ENCODE data around the gene PPL.

PPL gene

GRCh38 chr16:4866586-4866985 lies 70.4 kb downstream of the PPL start:
- H3K9ac ChIP-seq (ENCODE audit: insufficient read length): no peak overlapping the region
- no peaks in the 10 kb centered on the region for H3K9me3 ChIP-seq (ENCODE audit: low read depth, low read length)
- DNase-seq (ENCODE audit: low read depth, low spot score): no peak
- TF ChIP-seq EZH2 (IDR thresholded peaks at IDR 0.05): no peak
- TF ChIP-seq FOXP2 (optimal IDR thresholded peaks at IDR 0.05; ENCODE audit: control extremely low read depth, extremely low read length, insufficient read depth): no peak
- no peak for TF ChIP-seq POLR2AphosphoS5 (IDR thresholded peaks at IDR 0.05; ENCODE audit: borderline replicate concordance, low read depth, low read length)
- H3K27ac ChIP-seq: no peak overlapping the region
- H3K4me3 ChIP-seq: no peak overlapping the region
- peaks cover 46% of the 10 kb centered on the region; the same call in 1 of the 2 replicates for H3K36me3 ChIP-seq (ENCODE audit: insufficient read depth, low read length)

DNA sequence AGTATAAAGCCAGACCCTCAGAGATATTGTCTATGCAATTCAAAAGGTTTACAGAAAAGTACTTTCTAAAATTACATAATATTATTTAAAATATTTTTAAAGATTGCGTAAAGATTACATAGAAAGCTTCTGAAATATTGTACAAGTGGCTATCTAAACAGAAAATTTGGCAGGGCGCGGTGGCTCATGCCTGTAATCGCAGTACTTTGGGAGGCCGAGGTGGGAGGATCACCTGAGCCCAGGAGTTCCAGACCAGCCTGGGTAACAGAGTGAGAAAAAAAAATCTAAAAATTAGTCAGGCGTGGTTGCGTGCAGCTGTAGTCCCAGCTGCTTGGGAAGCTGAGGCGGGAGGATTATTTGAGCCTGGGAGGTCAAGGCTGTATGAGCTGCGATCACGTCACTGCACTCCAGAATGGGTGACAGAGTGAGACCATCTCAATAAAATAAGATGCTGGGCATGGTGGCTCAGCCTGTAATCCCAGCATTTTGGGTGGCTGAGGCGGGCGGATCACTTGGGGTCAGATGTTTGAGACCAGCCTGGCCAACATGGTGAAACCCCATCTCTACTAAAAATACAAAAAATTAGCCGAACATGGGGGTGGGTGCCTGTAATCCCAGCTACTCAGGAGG lies 71.6 kb downstream of the PPL start:
- no peak overlapping the region for H3K4me3 ChIP-seq
- peaks cover 48% of the 10 kb centered on the region; the same call in 1 of the 2 replicates for H3K36me3 ChIP-seq (ENCODE audit: insufficient read depth, low read length)
- TF ChIP-seq EZH2 (IDR thresholded peaks at IDR 0.05) (no peak), POLR2AphosphoS5 (IDR thresholded peaks at IDR 0.05; ENCODE audit: borderline replicate concordance, low read depth, low read length) (no peak), FOXP2 (optimal IDR thresholded peaks at IDR 0.05; ENCODE audit: control extremely low read depth, extremely low read length, insufficient read depth) (no peak)

GRCh38 chr16:4864728-4865127 lies 72.2 kb downstream of the PPL start:
- peaks cover 48% of the 10 kb centered on the region; the same call in 1 of the 2 replicates for H3K36me3 ChIP-seq (ENCODE audit: insufficient read depth, low read length)
- no peak for TF ChIP-seq POLR2AphosphoS5 (IDR thresholded peaks at IDR 0.05; ENCODE audit: borderline replicate concordance, low read depth, low read length)
- no peak for DNase-seq (ENCODE audit: low read depth, low spot score)

More for the DNA sequence above, 71.6 kb downstream of the PPL start:
- H3K9me3 ChIP-seq (ENCODE audit: low read depth, low read length): no peaks in the 10 kb centered on the region
- no peak overlapping the region for H3K27ac ChIP-seq
- H3K9ac ChIP-seq (ENCODE audit: insufficient read length): no peak overlapping the region
- no peak for DNase-seq (ENCODE audit: low read depth, low spot score)

DNA sequence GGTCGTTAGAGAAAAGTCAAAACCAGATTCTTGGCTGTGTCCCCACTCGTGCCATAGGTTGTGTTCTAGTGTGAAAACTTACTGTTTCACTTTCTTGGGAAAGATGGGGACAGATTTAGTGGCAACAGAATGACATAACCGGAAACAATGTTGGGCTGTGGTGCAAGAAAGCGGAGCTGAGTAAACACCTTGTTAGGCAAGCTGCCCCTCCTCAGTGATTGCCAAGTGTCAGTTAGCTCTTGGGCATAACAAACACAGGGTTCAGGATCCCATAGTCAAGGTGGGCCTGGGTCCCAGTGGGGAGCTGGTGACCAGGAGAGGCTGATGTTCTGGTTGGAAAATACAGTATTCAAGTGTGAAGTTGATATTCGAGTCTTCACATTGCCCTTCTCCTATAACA lies 74.3 kb downstream of the PPL start:
- no peaks in the 10 kb centered on the region for H3K9me3 ChIP-seq (ENCODE audit: low read depth, low read length)
- no peak overlapping the region for H3K9ac ChIP-seq (ENCODE audit: insufficient read length)
- TF ChIP-seq POLR2AphosphoS5 (IDR thresholded peaks at IDR 0.05; ENCODE audit: borderline replicate concordance, low read depth, low read length) (no peak), EZH2 (IDR thresholded peaks at IDR 0.05) (no peak), FOXP2 (optimal IDR thresholded peaks at IDR 0.05; ENCODE audit: control extremely low read depth, extremely low read length, insufficient read depth) (no peak)

More at GRCh38 chr16:4864728-4865127, 72.2 kb downstream of the PPL start:
- H3K4me3 ChIP-seq: no peak overlapping the region
- no peaks in the 10 kb centered on the region for H3K9me3 ChIP-seq (ENCODE audit: low read depth, low read length)
- H3K27ac ChIP-seq: no peak overlapping the region
- H3K9ac ChIP-seq (ENCODE audit: insufficient read length): no peak overlapping the region

DNA sequence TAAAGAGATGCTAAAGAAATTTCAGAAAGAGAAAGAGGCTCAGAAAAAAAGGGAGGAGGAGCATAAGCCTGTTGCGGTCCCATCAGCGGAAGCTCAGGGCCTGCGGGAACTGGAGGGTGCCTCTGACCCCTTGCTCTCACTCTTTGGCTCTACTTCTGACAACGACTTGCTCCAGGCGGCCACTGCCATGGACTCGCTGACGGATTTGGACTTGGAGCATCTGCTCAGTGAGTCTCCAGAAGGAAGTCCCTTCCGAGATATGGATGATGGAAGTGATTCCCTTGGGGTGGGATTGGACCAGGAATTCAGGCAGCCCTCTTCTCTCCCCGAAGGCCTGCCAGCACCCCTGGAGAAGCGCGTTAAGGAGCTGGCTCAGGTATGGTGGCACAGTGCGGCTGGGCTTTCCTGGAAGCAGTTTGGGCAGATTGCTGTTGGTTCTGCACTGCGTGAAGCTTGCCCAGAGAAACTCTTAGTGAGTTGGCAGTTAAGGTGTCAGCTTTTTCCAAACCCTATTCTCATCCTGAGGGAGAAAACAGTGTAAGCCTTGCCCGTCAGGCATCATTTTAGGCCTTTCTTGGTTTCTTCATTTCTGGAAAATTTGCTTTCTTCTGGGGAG lies 76.1 kb downstream of the PPL start:
- Histone ChIP-seq H3K27ac (no peak overlapping the region), H3K36me3 (ENCODE audit: insufficient read depth, low read length) (peaks cover 69% of the 10 kb centered on the region), H3K9me3 (ENCODE audit: low read depth, low read length) (no peaks in the 10 kb centered on the region), H3K9ac (ENCODE audit: insufficient read length) (no peak overlapping the region), H3K4me3 (no peak overlapping the region)
- DNase-seq (ENCODE audit: low read depth, low spot score): no peak
- TF ChIP-seq FOXP2 (optimal IDR thresholded peaks at IDR 0.05; ENCODE audit: control extremely low read depth, extremely low read length, insufficient read depth) (no peak), EZH2 (IDR thresholded peaks at IDR 0.05) (no peak), POLR2AphosphoS5 (IDR thresholded peaks at IDR 0.05; ENCODE audit: borderline replicate concordance, low read depth, low read length) (no peak)

More for the DNA sequence above, 74.3 kb downstream of the PPL start:
- DNase-seq (ENCODE audit: low read depth, low spot score): no peak
- Histone ChIP-seq H3K4me3 (no peak overlapping the region), H3K36me3 (ENCODE audit: insufficient read depth, low read length) (peaks cover 57% of the 10 kb centered on the region), H3K27ac (no peak overlapping the region)

DNA sequence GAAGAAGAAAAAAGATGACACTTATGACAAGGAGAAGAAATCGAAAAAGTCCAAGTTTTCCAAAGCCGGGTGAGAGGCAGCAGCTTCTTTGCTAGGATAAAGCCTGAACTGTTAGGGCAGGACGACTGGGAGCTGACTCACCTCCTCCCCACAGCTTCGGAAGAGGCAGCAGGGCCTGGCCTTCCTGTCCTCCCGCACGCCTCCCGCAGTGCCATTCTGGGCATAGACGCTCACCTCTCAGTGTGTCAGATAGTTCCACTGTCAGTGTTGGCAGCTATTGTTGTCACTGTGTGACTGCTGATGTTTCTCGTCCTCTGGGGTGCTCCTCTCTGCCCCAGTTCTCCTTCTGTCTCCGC lies 77.1 kb downstream of the PPL start:
- Histone ChIP-seq H3K36me3 (ENCODE audit: insufficient read depth, low read length) (peaks cover 78% of the 10 kb centered on the region), H3K4me3 (no peak overlapping the region), H3K9ac (ENCODE audit: insufficient read length) (no peak overlapping the region), H3K9me3 (ENCODE audit: low read depth, low read length) (no peaks in the 10 kb centered on the region), H3K27ac (no peak overlapping the region)
- DNase-seq (ENCODE audit: low read depth, low spot score): no peak
- TF ChIP-seq FOXP2 (optimal IDR thresholded peaks at IDR 0.05; ENCODE audit: control extremely low read depth, extremely low read length, insufficient read depth): no peak
- no peak for TF ChIP-seq POLR2AphosphoS5 (IDR thresholded peaks at IDR 0.05; ENCODE audit: borderline replicate concordance, low read depth, low read length)
- TF ChIP-seq EZH2 (IDR thresholded peaks at IDR 0.05): no peak

DNA sequence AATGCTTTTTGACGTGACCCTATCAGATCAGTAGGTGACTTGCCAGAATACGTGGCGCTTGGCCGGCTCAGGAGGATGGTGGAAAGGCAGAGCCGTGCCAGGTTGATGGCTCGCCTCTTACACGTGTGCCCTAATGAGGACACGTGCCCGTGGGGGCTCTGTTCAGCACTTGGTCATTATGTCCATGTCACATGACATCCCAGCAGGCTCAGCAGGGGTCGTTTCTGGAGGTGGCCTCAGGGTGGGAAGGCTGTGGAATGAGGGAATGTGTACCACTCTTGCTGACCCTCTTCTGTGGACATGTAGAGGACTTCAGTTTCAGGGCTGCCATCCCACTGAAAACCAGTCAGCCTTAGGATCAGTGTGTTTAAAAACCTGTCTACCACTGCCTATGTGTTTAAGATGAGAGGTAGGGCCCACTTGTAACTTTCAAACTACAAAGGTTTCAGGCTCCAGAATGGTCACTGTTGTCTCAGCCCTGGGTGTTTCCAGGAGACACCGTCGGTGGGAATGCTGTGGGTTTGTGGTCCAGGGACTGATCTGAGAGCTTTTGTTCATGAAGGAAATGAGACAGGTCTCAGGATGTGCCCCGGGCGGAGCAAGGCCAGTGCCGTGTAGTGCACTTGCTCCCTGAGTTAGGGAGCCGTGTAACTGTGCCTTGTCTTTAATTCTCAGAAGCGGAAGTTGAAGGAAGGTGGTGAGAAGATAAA lies 77.6 kb downstream of the PPL start:
- Histone ChIP-seq H3K36me3 (ENCODE audit: insufficient read depth, low read length) (peaks cover 78% of the 10 kb centered on the region), H3K27ac (no peak overlapping the region), H3K4me3 (no peak overlapping the region), H3K9ac (ENCODE audit: insufficient read length) (no peak overlapping the region), H3K9me3 (ENCODE audit: low read depth, low read length) (no peaks in the 10 kb centered on the region)
- DNase-seq (ENCODE audit: low read depth, low spot score): no peak
- TF ChIP-seq EZH2 (IDR thresholded peaks at IDR 0.05) (no peak), POLR2AphosphoS5 (IDR thresholded peaks at IDR 0.05; ENCODE audit: borderline replicate concordance, low read depth, low read length) (no peak), FOXP2 (optimal IDR thresholded peaks at IDR 0.05; ENCODE audit: control extremely low read depth, extremely low read length, insufficient read depth) (no peak)

GRCh38 chr16:4855804-4856203 lies 81.1 kb downstream of the PPL start:
- H3K9ac ChIP-seq (ENCODE audit: insufficient read length): no peak overlapping the region
- TF ChIP-seq POLR2AphosphoS5 (IDR thresholded peaks at IDR 0.05; ENCODE audit: borderline replicate concordance, low read depth, low read length) (no peak), FOXP2 (optimal IDR thresholded peaks at IDR 0.05; ENCODE audit: control extremely low read depth, extremely low read length, insufficient read depth) (no peak), EZH2 (IDR thresholded peaks at IDR 0.05) (no peak)
- no peaks in the 10 kb centered on the region for H3K9me3 ChIP-seq (ENCODE audit: low read depth, low read length)
- no peak overlapping the region for H3K27ac ChIP-seq
- no peak for DNase-seq (ENCODE audit: low read depth, low spot score)
- H3K4me3 ChIP-seq: no peak overlapping the region
- peaks cover 69% of the 10 kb centered on the region for H3K36me3 ChIP-seq (ENCODE audit: insufficient read depth, low read length)

Measured in SK-N-MC (cell line).